SJSA1 (cell line): ENCODE results near the gene TATDN2. TPM values are rescaled to one million over a fixed set of nuclear protein-coding genes. Genes with fewer than 3 reads are reported as not detected.

Source experiments
- DNase-seq, 2 experiments: peaks; one replicate each; pipeline ENCODE4 v3.0.0-alpha.2; 2015 to 2020; ENCODE audit warnings: low spot score in 2 of 2, low read depth in 1 of 2
- H3K27ac ChIP-seq: fragments of 250-450 bp; sonication (Bioruptor Pico); 2 replicates; pipeline ENCODE4 v1.5.1; 2020; ENCODE audit warnings: mild to moderate bottlenecking, moderate library complexity
- H3K27me3 ChIP-seq: fragments of 250-450 bp; sonication (Bioruptor Pico); replicated peaks from 2 replicates; pipeline ENCODE4 v1.5.1; 2020; ENCODE audit warnings: mild to moderate bottlenecking, moderate library complexity
- H3K36me3 ChIP-seq: fragments of 250-450 bp; sonication (Bioruptor Pico); 2 replicates; pipeline ENCODE4 v1.5.1; 2020; ENCODE audit warnings: mild to moderate bottlenecking
- H3K4me1 ChIP-seq: fragments of 250-450 bp; sonication (Bioruptor Pico); replicated peaks from 2 replicates; pipeline ENCODE4 v1.6.1; 2021; ENCODE audit warnings: mild to moderate bottlenecking
- H3K4me3 ChIP-seq: fragments of 250-450 bp; sonication (Bioruptor Pico); 2 replicates; pipeline ENCODE4 v1.5.1; 2020; ENCODE audit warnings: mild to moderate bottlenecking
- H3K9me3 ChIP-seq: fragments of 250-450 bp; sonication (Bioruptor Pico); replicated peaks from 2 replicates; pipeline ENCODE4 v1.5.1; 2020; ENCODE audit warnings: mild to moderate bottlenecking
- total RNA-seq: library from RNA; depleted of rRNA; stranded (reverse); fragments of >200 nt; shearing (Covaris generic); gene quantifications from 2 replicates; pipeline ENCODE4 v1.2.3, GENCODE V29; 2014

The TATDN2 gene
- total RNA-seq, 1 experiment from 2014 or later: 7.8 TPM

DNA sequence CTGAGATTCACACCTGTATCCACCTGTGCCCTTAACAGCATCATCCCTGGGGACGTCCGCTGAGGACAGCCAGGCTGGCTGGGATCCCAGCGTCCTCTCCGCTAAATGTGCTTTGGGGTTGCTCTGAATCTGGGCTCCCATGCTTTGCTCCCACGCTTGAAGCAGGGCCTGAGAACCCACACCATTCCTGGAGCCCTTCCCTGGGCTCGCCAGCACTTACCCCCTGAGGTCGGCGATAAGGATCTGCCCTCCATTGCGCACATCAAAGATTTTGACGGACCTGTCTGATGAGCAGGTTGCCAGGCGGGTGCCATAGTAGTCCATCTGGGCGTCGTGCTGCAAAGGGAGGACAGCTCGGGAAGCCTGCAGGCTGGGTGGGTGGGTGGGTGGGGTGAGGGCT is 66.8 kb downstream of the TATDN2 start:
- no peak for DNase-seq
- no peaks in the 10 kb centered on the region for H3K9me3 ChIP-seq
- H3K4me1 ChIP-seq: peaks cover 5% of the 10 kb centered on the region; the same call in 1 of the 2 replicates
- H3K36me3 ChIP-seq: peaks cover 88% of the 10 kb centered on the region
- H3K27ac ChIP-seq: no peak overlapping the region
- no peak overlapping the region for H3K4me3 ChIP-seq
- H3K27me3 ChIP-seq: no peaks in the 10 kb centered on the region

DNA sequence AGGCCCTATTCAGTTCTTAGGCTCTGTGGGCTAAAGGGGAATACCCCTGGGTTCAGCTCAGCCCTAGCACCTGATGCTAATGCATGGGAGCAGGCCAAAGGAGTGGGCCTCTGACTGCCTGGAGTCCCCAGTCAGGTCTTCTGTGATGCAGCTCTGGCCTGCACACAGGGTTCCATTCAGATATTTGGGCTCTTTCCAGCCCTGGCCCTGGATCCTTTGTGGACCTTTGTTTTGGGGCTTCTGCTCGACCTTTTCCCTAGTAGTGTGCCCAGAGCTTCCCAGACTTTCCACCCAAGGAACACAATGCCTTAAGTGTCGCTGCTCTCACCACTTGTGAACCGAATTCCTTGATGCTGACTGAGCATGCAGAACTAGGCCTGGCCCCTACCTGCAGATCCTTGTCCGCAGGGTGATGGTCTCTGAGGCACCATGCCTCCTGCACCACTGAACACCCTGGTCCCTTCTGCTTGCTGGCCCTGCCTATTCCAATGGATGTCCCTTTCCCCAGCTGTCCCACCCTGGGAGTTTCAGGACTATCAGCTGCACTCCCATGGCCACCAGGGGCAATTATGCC is 67.6 kb downstream of the TATDN2 start:
- Histone ChIP-seq H3K27ac (no peak overlapping the region), H3K27me3 (no peaks in the 10 kb centered on the region), H3K4me1 (peaks cover 5% of the 10 kb centered on the region; the same call in 1 of the 2 replicates), H3K36me3 (peaks cover 85% of the 10 kb centered on the region), H3K9me3 (no peaks in the 10 kb centered on the region), H3K4me3 (no peak overlapping the region)
- DNase-seq: no peak

DNA sequence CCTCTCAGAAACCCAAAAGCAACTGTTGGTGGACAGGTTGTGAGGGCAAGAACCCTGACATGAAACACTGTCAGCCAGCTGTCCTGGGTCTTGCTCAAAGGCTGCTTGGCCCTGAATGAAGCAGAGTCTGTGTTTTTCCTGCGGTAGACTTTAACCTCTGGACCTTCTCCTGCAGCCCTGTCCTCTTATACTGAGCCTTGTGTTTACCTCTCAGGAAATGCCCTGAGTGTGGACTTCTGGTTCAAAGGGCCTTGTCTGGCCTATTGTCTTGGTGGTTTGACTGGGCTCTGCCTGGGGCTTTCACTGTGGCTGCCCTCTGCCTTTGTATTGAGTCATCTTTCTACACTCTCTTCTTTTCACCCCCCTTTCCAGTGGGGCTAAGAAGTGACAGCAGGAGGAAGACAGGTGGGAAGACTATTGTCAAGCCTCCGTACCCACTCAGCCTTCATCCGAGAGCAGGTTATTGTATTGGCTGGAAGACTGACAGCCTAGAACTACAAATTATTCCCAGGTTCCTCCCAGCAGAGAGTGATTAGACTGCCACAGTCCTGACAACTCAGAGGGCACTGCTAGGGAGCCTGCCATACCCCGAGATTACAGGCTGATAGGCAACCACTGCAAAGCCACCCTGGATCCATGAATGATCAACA is 69.2 kb downstream of the TATDN2 start:
- H3K4me1 ChIP-seq: peaks cover 5% of the 10 kb centered on the region; the same call in 1 of the 2 replicates
- H3K36me3 ChIP-seq: peaks cover 70% of the 10 kb centered on the region
- no peak overlapping the region for H3K27ac ChIP-seq
- DNase-seq: no peak
- H3K4me3 ChIP-seq: no peak overlapping the region
- H3K27me3 ChIP-seq: no peaks in the 10 kb centered on the region
- no peaks in the 10 kb centered on the region for H3K9me3 ChIP-seq

DNA sequence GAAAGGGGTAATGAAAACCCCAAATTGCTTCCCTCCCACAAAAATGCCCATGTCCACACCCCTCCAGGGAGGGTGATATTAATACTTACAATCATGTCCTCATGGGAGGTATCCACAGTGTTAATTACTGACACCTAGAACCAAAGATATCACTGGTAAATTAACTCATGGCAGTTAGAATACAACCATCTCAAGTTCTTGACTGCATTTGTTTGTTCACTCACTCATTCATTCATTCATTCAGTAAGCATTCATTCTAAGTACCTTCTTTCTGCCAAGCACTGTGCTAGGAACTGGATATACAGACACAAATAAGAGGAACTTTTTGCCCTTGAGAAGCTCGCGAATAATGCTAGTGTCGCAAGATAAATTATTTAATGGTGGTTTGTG is 69.7 kb downstream of the TATDN2 start:
- Histone ChIP-seq H3K4me1 (peaks cover 5% of the 10 kb centered on the region; the same call in 1 of the 2 replicates), H3K4me3 (no peak overlapping the region)

DNA sequence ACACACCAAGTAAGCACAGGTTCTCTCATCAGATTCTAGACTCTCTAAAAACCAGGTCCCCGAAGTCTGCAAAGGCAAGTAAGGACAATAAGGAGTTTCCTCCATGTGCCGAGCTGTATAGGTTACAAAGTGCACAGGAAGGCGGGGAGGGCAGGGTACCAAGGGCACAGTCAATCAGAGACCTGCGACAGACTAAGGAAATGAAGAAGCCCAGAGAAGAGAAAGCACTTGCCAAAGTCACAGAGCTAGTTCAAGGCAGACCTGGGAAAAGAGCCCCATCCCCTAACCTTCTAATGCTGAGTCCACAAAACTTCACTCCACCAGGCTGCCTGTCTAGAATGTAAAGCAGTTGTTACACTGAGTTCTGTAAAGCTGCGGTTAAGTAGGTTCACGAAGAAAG is 71.0 kb downstream of the TATDN2 start:
- H3K27me3 ChIP-seq: no peaks in the 10 kb centered on the region
- H3K4me3 ChIP-seq: no peak overlapping the region
- DNase-seq: no peak
- H3K36me3 ChIP-seq: peaks cover 54% of the 10 kb centered on the region
- peaks cover 5% of the 10 kb centered on the region; the same call in 1 of the 2 replicates for H3K4me1 ChIP-seq
- no peak overlapping the region for H3K27ac ChIP-seq
- H3K9me3 ChIP-seq: no peaks in the 10 kb centered on the region

More for the DNA sequence above, 69.7 kb downstream of the TATDN2 start:
- Histone ChIP-seq H3K9me3 (no peaks in the 10 kb centered on the region), H3K27me3 (no peaks in the 10 kb centered on the region), H3K36me3 (peaks cover 65% of the 10 kb centered on the region), H3K27ac (no peak overlapping the region)
- no peak for DNase-seq

DNA sequence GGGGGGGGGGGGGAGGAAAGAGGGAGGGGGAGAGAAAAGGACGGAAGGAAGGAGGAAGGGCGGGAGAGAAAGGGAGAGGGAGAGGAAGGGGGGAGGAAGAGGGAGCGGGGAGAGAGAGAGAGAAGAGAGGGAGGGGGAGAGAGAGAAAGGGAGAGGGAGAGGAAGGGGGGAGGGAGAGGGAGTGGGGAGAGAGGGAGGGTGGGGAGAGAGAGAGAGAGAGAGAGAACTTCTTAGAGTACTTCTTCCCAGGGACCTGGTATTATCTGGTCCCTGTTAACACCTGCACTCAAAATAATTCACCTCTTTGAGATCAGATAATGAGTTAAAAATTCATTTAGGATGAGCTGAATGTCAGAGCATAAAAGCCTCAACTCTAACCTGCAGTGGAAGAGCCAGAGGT is 71.5 kb downstream of the TATDN2 start:
- DNase-seq: no peak
- no peaks in the 10 kb centered on the region for H3K9me3 ChIP-seq
- H3K4me3 ChIP-seq: peak overlapping the region; percentile 84
- no peak overlapping the region for H3K27ac ChIP-seq
- H3K27me3 ChIP-seq: no peaks in the 10 kb centered on the region
- peaks cover 5% of the 10 kb centered on the region; the same call in 1 of the 2 replicates for H3K4me1 ChIP-seq
- peaks cover 48% of the 10 kb centered on the region for H3K36me3 ChIP-seq

DNA sequence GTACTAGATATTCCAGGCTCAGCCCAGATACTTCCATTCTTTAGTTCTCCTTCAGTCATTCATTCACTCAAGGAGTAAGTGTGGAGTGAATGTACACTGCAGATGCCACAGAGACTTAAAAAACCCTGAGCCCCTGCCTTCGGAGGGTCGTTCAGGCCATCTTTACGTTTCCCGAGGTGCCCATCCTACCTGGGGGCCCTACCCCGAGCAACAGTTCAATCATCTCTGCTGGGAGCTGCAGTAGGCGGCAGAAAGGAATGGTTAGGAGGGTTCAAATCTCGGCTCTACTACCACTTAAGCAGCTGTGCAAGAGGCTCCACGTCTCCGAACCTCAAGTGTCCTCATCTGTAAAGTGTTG is 72.0 kb downstream of the TATDN2 start:
- H3K4me3 ChIP-seq: peak overlapping the region; percentile 84
- peak in 1 of 2 experiments; percentile 5 for DNase-seq
- no peaks in the 10 kb centered on the region for H3K27me3 ChIP-seq
- peaks cover 5% of the 10 kb centered on the region; the same call in 1 of the 2 replicates for H3K4me1 ChIP-seq
- peak overlapping the region; percentile 87 for H3K27ac ChIP-seq
- no peaks in the 10 kb centered on the region for H3K9me3 ChIP-seq
- H3K36me3 ChIP-seq: peaks cover 44% of the 10 kb centered on the region

DNA sequence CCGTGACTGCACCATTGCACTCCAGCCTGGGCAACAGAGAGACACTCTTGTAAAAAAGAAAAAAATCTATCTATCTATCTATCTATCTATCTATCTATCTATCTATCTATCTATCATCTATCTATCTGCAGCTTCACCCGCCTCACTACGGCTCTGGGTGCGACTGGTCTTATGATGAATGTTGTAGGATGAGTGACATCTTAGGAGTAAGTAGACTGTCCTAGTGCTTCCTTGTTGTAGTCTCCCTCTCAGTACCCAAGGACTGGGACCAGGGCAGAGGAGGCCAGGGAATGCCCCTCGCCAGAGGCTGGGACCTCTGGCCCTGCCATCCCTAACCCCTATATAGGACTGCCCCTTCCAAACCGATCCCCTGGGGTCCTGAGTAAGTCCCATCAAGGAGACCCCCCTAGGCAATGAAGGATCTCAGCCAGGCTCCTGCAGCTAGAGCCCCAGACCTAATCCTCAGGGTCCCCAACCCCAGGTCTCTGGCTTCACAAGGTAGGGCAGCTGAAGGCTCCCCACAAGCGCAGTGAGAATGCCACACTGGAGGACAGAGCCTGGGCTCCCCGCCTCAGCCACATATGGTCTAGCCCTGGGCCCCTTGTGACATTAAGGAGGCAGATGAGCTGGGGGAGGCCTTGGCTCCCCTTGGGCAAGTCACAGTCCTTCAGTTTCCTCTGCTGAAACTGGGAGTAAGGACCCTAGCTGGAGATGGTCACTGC is 73.5 kb downstream of the TATDN2 start:
- H3K27ac ChIP-seq: peak overlapping the region; percentile 39; the same call in 1 of the 2 replicates
- H3K4me3 ChIP-seq: no peak overlapping the region; the same call in 1 of the 2 replicates
- no peaks in the 10 kb centered on the region for H3K9me3 ChIP-seq

DNA sequence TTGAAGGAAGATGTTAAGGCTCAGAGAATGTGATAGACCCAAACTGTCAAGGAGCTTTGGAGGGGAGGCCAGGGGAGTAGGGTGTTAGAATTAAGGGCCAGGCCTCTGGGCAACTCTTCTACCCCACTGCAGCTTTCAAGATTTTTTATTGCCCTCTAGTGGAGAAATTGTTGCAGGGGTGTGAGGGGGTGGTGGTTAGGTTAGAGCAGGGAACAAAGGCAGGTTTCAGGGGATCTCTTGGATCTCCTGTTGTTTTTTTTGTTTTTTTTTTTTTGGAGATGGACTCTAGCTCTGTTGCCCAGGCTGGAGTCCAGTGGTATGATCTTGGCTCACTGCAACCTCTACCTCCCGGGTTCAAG is 74.1 kb downstream of the TATDN2 start:
- Histone ChIP-seq H3K4me1 (peaks cover 5% of the 10 kb centered on the region; the same call in 1 of the 2 replicates), H3K4me3 (no peak overlapping the region), H3K27ac (no peak overlapping the region), H3K27me3 (0 out of 2 replicates have a peak, but pooled peaks cover 3% of the 10 kb centered on the region), H3K9me3 (no peaks in the 10 kb centered on the region), H3K36me3 (peaks cover 25% of the 10 kb centered on the region)
- peak in 1 of 2 experiments; percentile 7 for DNase-seq

More for the DNA sequence above, 73.5 kb downstream of the TATDN2 start:
- peaks cover 5% of the 10 kb centered on the region; the same call in 1 of the 2 replicates for H3K4me1 ChIP-seq
- peaks cover 30% of the 10 kb centered on the region for H3K36me3 ChIP-seq
- DNase-seq: no peak
- no peaks in the 10 kb centered on the region for H3K27me3 ChIP-seq

DNA sequence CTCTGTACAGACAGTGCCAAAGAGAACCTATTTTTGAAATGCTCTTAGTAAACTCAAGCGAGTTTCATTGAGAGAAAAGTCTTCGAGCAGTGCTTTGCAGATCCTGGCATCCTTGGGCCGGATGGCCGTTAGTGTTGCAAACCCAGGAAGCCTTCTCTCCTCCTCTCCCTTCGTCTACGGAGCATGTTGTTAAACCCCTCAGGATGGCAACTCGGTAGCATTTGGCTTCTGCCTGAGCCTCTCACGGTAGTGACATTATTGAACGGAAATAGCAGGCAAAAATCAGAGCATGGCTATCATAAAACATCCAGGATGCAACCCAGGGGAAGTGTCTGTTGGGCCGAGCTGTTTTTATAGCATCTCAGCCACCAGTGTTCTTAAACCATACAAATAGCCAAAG is 79.3 kb downstream of the TATDN2 start:
- DNase-seq: no peak
- Histone ChIP-seq H3K27ac (no peak overlapping the region), H3K9me3 (no peaks in the 10 kb centered on the region), H3K4me1 (no peaks in the 10 kb centered on the region), H3K4me3 (no peak overlapping the region), H3K27me3 (peaks cover 30% of the 10 kb centered on the region), H3K36me3 (no peaks in the 10 kb centered on the region)

DNA sequence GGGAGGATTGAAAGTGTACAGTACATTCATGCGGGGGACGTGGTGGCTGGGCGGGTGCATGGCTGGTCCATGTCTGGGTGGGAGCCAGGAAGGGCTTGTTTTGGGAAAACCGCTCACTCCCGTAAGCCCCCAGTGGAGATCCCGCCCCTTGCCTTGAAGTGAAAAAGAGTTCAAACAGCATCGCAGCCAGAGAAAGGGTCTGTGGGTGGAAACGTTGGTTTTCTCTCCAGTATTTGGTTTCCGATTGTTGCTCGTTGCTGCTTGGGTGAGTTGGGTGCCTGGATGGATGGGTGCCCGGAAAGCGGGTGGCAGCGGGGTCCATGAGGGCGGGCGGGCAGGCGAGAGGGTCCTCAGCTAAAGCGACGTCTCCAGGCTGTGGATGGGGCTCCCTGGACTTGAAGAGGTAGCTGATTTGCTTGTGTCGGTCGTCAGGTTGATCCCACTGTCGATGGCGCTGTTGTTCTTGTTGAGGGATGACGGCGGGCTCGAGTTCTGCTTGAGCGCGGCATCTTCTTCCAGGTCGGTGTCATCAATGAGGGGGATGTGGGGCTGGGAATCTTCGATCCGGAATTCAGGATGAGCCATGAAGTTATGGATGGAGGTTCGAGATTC is 80.3 kb downstream of the TATDN2 start:
- no peaks in the 10 kb centered on the region for H3K36me3 ChIP-seq
- no peak overlapping the region for H3K27ac ChIP-seq
- no peaks in the 10 kb centered on the region for H3K9me3 ChIP-seq
- H3K4me1 ChIP-seq: no peaks in the 10 kb centered on the region
- peaks cover 30% of the 10 kb centered on the region for H3K27me3 ChIP-seq
- no peak for DNase-seq
- H3K4me3 ChIP-seq: no peak overlapping the region

DNA sequence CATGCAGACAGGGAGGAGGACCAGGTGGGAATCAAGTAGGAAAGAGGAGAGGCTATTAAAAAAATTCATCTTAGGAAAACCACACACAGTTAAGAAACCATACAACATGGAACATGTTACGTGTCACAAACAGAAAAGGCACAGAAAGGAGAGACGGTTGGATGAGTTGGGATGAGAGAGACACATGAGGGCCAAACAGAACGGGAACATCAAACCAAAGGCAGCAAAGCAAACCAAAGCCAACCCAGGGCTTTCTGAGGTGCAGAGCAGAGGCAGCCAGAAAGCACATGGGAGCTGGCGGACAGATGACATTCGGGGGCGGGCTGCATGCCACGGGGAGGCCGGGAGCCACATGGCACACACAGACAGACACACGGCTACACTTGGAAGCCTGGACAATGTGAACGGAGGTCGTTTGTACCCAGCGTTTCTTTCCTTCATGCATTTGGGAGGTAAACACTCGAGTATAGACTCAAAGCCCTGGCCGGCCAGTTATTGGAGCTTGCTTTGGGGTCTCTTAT is 81.3 kb downstream of the TATDN2 start:
- no peak for DNase-seq
- no peak overlapping the region for H3K4me3 ChIP-seq
- H3K4me1 ChIP-seq: no peaks in the 10 kb centered on the region
- no peaks in the 10 kb centered on the region for H3K36me3 ChIP-seq
- no peak overlapping the region for H3K27ac ChIP-seq
- no peaks in the 10 kb centered on the region for H3K9me3 ChIP-seq
- peaks cover 30% of the 10 kb centered on the region for H3K27me3 ChIP-seq

DNA sequence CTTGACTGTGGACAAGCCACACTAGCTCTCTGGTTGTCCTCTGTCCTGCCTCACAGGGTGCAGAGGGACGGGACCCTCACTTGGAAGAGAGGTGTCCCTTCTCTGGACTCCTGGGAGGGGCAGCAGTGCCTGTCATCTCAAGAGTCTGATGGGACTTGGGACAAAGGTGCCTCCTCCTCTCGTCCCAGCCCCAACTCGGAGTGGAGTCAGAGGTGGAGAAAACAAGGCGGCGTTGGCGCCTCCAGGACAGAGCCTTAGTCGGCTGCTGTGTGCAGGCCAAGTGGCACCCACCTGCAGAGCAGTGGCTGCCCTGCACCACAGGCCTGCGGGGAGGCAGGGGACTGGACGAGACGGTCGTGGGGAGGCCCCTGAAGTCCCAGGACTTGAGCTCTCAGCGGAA is 82.1 kb downstream of the TATDN2 start:
- no peak for DNase-seq
- Histone ChIP-seq H3K4me3 (no peak overlapping the region), H3K27ac (no peak overlapping the region), H3K27me3 (peaks cover 30% of the 10 kb centered on the region), H3K4me1 (no peaks in the 10 kb centered on the region), H3K36me3 (no peaks in the 10 kb centered on the region), H3K9me3 (no peaks in the 10 kb centered on the region)
